Measurements from ENCODE around the gene LHFPL6.

DNA sequence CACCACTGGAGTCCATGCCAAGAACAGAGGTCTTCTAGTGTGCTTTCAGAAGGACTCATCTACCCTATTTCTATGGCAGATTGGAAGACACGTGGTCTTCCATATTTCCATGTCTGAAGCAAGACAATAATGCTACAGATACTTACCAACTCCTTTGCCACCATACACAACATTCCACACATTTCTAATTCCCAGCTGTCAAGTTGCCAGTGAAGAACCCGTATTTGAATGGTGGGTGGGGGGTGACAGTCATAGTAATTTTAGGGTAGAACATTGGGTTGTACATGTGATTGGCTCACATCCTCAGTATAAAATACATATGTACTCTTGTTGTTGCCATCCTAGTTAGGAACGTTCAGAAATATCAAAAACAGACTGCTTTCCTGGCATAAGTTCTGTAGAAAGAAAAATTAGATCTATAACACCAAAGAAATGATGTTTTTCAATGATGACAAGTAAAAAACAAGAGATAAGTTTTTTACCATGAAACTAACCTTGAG lies 69.3 kb downstream of the LHFPL6 start:
- TF ChIP-seq, protein P1, sequence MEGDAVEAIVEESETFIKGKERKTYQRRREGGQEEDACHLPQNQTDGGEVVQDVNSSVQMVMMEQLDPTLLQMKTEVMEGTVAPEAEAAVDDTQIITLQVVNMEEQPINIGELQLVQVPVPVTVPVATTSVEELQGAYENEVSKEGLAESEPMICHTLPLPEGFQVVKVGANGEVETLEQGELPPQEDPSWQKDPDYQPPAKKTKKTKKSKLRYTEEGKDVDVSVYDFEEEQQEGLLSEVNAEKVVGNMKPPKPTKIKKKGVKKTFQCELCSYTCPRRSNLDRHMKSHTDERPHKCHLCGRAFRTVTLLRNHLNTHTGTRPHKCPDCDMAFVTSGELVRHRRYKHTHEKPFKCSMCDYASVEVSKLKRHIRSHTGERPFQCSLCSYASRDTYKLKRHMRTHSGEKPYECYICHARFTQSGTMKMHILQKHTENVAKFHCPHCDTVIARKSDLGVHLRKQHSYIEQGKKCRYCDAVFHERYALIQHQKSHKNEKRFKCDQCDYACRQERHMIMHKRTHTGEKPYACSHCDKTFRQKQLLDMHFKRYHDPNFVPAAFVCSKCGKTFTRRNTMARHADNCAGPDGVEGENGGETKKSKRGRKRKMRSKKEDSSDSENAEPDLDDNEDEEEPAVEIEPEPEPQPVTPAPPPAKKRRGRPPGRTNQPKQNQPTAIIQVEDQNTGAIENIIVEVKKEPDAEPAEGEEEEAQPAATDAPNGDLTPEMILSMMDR (IDR thresholded peaks at IDR 0.05): no peak
- TF ChIP-seq POLR2A (IDR thresholded peaks at IDR 0.05): no peak

Measured in esophagus squamous epithelium (tissue), 4 donors.